B cell (primary cell): Measurements from ENCODE around the gene ETV1. TPM values are rescaled to one million over a fixed set of nuclear protein-coding genes. Genes with fewer than 3 reads are reported as not detected.

Experiments
- ATAC-seq: fragments of 200-7000 bp; cut with Tn5 transposase; one replicate; pipeline ENCODE4 v1.10.0; 2021; ENCODE audit warnings: low read depth, mild to moderate bottlenecking, moderate number of reproducible peaks, moderate library complexity
- CTCF ChIA-PET: fragments of 350-600 bp; sonication (Branson Sonifier 250); formaldehyde crosslinking; loops from one replicate; lab custom pipeline; 2021; ENCODE audit warnings: antibody characterized with exemption, inconsistent platforms; lab: Charles Lee
- POLR2A ChIA-PET: fragments of 350-600 bp; sonication (Branson Sonifier 250); formaldehyde crosslinking; loops from one replicate; lab custom pipeline; 2021; ENCODE audit warnings: antibody characterized with exemption; lab: Charles Lee
- DNase-seq: peaks from one replicate; pipeline ENCODE4 v3.0.0; 2013
- H2AFZ ChIP-seq: 2 replicates; pipeline ENCODE4 v1.6.1; 2012; ENCODE audit warnings: mild to moderate bottlenecking, low read depth, low read length; ENCODE audit not compliant: insufficient read depth, poor library complexity, severe bottlenecking
- H3K27ac ChIP-seq, 2 donors: 1 replicate in 1 of 2; 2 replicates in 1 of 2; pipeline ENCODE4 v1.5.1; 2012 to 2013; ENCODE audit warnings: low read length in 2 of 2, mild to moderate bottlenecking in 2 of 2, moderate library complexity in 1 of 2
- H3K27me3 ChIP-seq, 4 experiments: fragments of 200-600 bp in 1 of 4; sonication (generic) in 1 of 4; replicated peaks in 1 of 4; 1 replicate in 2 of 4; 2 replicates in 2 of 4; pipeline versions ENCODE4 v1.6.1 to v1.7.0; 2013 to 2016; ENCODE audit warnings: low read length in 3 of 4, mild to moderate bottlenecking in 2 of 4, mixed read lengths in 1 of 4, moderate library complexity in 1 of 4; ENCODE audit not compliant: insufficient read depth in 4 of 4, control insufficient read depth in 3 of 4; ENCODE audit errors: control extremely low read depth in 1 of 4
- H3K36me3 ChIP-seq, 2 experiments: replicated peaks in 1 of 2; 1 replicate in 1 of 2; 2 replicates in 1 of 2; pipeline versions ENCODE4 v1.6.1 to v1.7.1; 2013; ENCODE audit warnings: low read length in 1 of 2; ENCODE audit not compliant: insufficient read depth in 2 of 2, control insufficient read depth in 1 of 2; ENCODE audit errors: control extremely low read depth in 1 of 2, extremely low read depth in 1 of 2
- H3K4me1 ChIP-seq, 2 donors: fragments of 200-600 bp in 1 of 2; sonication (generic) in 1 of 2; 1 replicate in 1 of 2; 2 replicates in 1 of 2; pipeline versions ENCODE4 v1.5.1 to v1.6.1; 2013 to 2017; ENCODE audit warnings: low read length in 2 of 2; ENCODE audit not compliant: control insufficient read depth in 2 of 2, insufficient read depth in 2 of 2
- H3K4me2 ChIP-seq: replicated peaks from 2 replicates; pipeline ENCODE3; 2012; ENCODE audit warnings: mild to moderate bottlenecking, low read depth, low read length; ENCODE audit not compliant: poor library complexity, severe bottlenecking
- H3K4me3 ChIP-seq, 5 experiments: fragments of 200-600 bp in 1 of 5; sonication (generic) in 1 of 5; 1 replicate in 3 of 5; 2 replicates in 2 of 5; pipeline versions ENCODE4 v1.5.1 to v1.7.0; 2011 to 2016; ENCODE audit warnings: low read length in 4 of 5, mild to moderate bottlenecking in 4 of 5, low read depth in 2 of 5, control low read depth in 1 of 5, moderate library complexity in 1 of 5; ENCODE audit not compliant: insufficient read depth in 1 of 5; ENCODE audit errors: control extremely low read depth in 1 of 5, extremely low read depth in 1 of 5
- H3K79me2 ChIP-seq: fragments of 200-600 bp; sonication (generic); one replicate; pipeline ENCODE4 v1.6.0; 2016; ENCODE audit warnings: low read length; ENCODE audit not compliant: control insufficient read depth, insufficient read depth
- H3K9ac ChIP-seq: fragments of 200-600 bp; sonication (generic); 2 replicates; pipeline ENCODE4 v1.6.1; 2017; ENCODE audit warnings: mild to moderate bottlenecking, low read length, moderate library complexity
- H3K9me3 ChIP-seq, 3 donors: one replicate each; pipeline versions ENCODE4 v1.6.1 to v1.7.1; 2013; ENCODE audit warnings: low read length in 2 of 3; ENCODE audit not compliant: control insufficient read depth in 2 of 3, insufficient read depth in 1 of 3; ENCODE audit errors: control extremely low read depth in 1 of 3
- H4K20me1 ChIP-seq: 2 replicates; pipeline ENCODE4 v1.6.0; 2012; ENCODE audit warnings: mild to moderate bottlenecking, low read length; ENCODE audit not compliant: insufficient read depth, control insufficient read depth, poor library complexity, severe bottlenecking
- H3K27ac Mint-ChIP-seq: one replicate; pipeline ENCODE4 v1.8.0; 2021; ENCODE audit warnings: mixed read lengths
- H3K27me3 Mint-ChIP-seq: one replicate; pipeline ENCODE4 v1.8.0; 2021; ENCODE audit warnings: mixed read lengths
- H3K4me1 Mint-ChIP-seq: one replicate; pipeline ENCODE4 v1.8.0; 2021; ENCODE audit warnings: mixed read lengths
- H3K4me3 Mint-ChIP-seq: one replicate; pipeline ENCODE4 v1.8.0; 2021; ENCODE audit warnings: mixed read lengths
- H3K9me3 Mint-ChIP-seq: one replicate; pipeline ENCODE4 v1.8.0; 2022; ENCODE audit warnings: mixed read lengths; ENCODE audit not compliant: insufficient read depth
- CTCF ChIP-seq: fragments of 200-600 bp; IDR thresholded peaks from one replicate; pipeline ENCODE4 v1.8.0; 2022; ENCODE audit warnings: antibody characterized with exemption, mild to moderate bottlenecking
- EZH2 ChIP-seq: IDR thresholded peaks from 2 replicates; pipeline ENCODE4 v1.6.1; 2012; ENCODE audit warnings: borderline replicate concordance, low read depth, mild to moderate bottlenecking, moderate library complexity, low read length; ENCODE audit not compliant: insufficient read depth, poor library complexity, severe bottlenecking
- WGBS: methylation state at CpG from one replicate; pipeline ENCODE4 v1.1.5; 2013; ENCODE audit warnings: missing lambda C conversion rate; ENCODE audit not compliant: insufficient coverage; 5-methylcytosine and 5-hydroxymethylcytosine counted together
- intact Hi-C: fragments of 100-400 bp; cut with micrococcal nuclease; formaldehyde crosslinking; loops from one replicate; pipeline ENCODE4 v1.10.0; 2022
- polyA plus RNA-seq: library from polyadenylated mRNA; depleted of rRNA; stranded (reverse); fragments of >200 nt; gene quantifications from 2 replicates; pipeline ENCODE4 v1.2.3, GENCODE V29; 2012
- total RNA-seq, 2 donors: library from RNA; stranded (reverse); fragments of 120-200 nt in 1 of 2; gene quantifications; 1 replicate in 1 of 2; 2 replicates in 1 of 2; pipeline versions ENCODE4 v1.2.3 to v1.2.4, GENCODE V29; 2013 to 2022

Gene ETV1
- total and polyA plus RNA-seq, 2 donors (not counting 1 experiment from before 2014, with no cell fraction given), result not detected

- no peaks in the 10 kb centered on the region for H3K79me2 ChIP-seq
- no peak overlapping the region for H3K9ac ChIP-seq
- DNase-seq, result no peak
- no peaks in the 10 kb centered on the region for H3K36me3 ChIP-seq
- WGBS, result no CpG with 5 or more reads among the region's 2 CpGs
- intact Hi-C loops, result no loop called here
- ChIA-PET POLR2A (no interaction called here), CTCF (no interaction called here)
- H3K4me3 Mint-ChIP-seq, result no peak overlapping the region
- no peak overlapping the region for H3K4me3 ChIP-seq
- no peak overlapping the region for H2AFZ ChIP-seq
- no peak overlapping the region for H3K27ac ChIP-seq
- H3K9me3 ChIP-seq, result no peaks in the 10 kb centered on the region
- H4K20me1 ChIP-seq, result no peaks in the 10 kb centered on the region
- TF ChIP-seq EZH2 (no peak), CTCF (no peak)
- no peak overlapping the region for H3K27ac Mint-ChIP-seq
- H3K9me3 Mint-ChIP-seq, result no peaks in the 10 kb centered on the region
- no peaks in the 10 kb centered on the region for H3K27me3 ChIP-seq
- no peaks in the 10 kb centered on the region for H3K4me1 Mint-ChIP-seq
- no peaks in the 10 kb centered on the region for H3K4me1 ChIP-seq
- ATAC-seq, result no peak
- H3K4me2 ChIP-seq, result no peak overlapping the region
- H3K27me3 Mint-ChIP-seq, result no peaks in the 10 kb centered on the region
These were observed 34.0 kb downstream of the ETV1 start for GRCh38 chr7:13955494-13955893.

GRCh38 chr7:13953368-13953767 lies 36.1 kb downstream of the ETV1 start:
- Histone ChIP-seq H3K27ac (no peak overlapping the region), H3K9me3 (no peaks in the 10 kb centered on the region), H3K4me3 (no peak overlapping the region), H3K4me1 (no peaks in the 10 kb centered on the region), H4K20me1 (no peaks in the 10 kb centered on the region), H3K79me2 (no peaks in the 10 kb centered on the region), H3K4me2 (no peak overlapping the region), H3K27me3 (no peaks in the 10 kb centered on the region), H2AFZ (no peak overlapping the region), H3K36me3 (no peaks in the 10 kb centered on the region), H3K9ac (no peak overlapping the region)
- ATAC-seq (no peak), DNase-seq (no peak)
- H3K27me3 Mint-ChIP-seq, result no peaks in the 10 kb centered on the region
- no peaks in the 10 kb centered on the region for H3K9me3 Mint-ChIP-seq
- POLR2A ChIA-PET, result no interaction called here
- intact Hi-C loops, result no loop called here
- 79% methylated on average over 2 of the region's 3 CpGs for WGBS
- no peak overlapping the region for H3K4me3 Mint-ChIP-seq
- no peaks in the 10 kb centered on the region for H3K4me1 Mint-ChIP-seq
- CTCF ChIA-PET, result no interaction called here
- H3K27ac Mint-ChIP-seq, result no peak overlapping the region
- no peak for TF ChIP-seq CTCF
- TF ChIP-seq EZH2, result no peak
